ENCODE data around the gene RAB40C.
"Not testable (repeated sequence)": the region's sequence is repeated elsewhere in the genome, so short reads cannot be mapped to it uniquely, and the experiment has no call there.

Gene RAB40C

GRCh38 chr16:590815-591200 is 942 bp downstream of the RAB40C start:
- no peak for DNase-seq (ENCODE audit: low read depth)

GRCh38 chr16:591231-591630 is 1.4 kb downstream of the RAB40C start:
- no peak for DNase-seq (ENCODE audit: low read depth)

GRCh38 chr16:591892-592517 is 2.1 kb downstream of the RAB40C start:
- DNase-seq (ENCODE audit: low read depth) = no peak

GRCh38 chr16:592518-593306 is 2.8 kb downstream of the RAB40C start:
- DNase-seq (ENCODE audit: low read depth) = no peak

- no peak for DNase-seq (ENCODE audit: low read depth)
These were observed 3.5 kb downstream of the RAB40C start for GRCh38 chr16:593406-593805.

- DNase-seq (ENCODE audit: low read depth) = no peak
These were observed 3.9 kb downstream of the RAB40C start for GRCh38 chr16:593807-594206.

- no peak for DNase-seq (ENCODE audit: low read depth)
These were observed 5.2 kb downstream of the RAB40C start for GRCh38 chr16:595094-595528.

- DNase-seq (ENCODE audit: low read depth) = no peak
These were observed 6.3 kb downstream of the RAB40C start for GRCh38 chr16:595942-596735.

- no peak for DNase-seq (ENCODE audit: low read depth)
These were observed 6.8 kb downstream of the RAB40C start for GRCh38 chr16:596736-597060.

- not testable (repeated sequence) for DNase-seq (ENCODE audit: low read depth)
These were observed 7.8 kb downstream of the RAB40C start for GRCh38 chr16:597655-598054.

GRCh38 chr16:598823-599739 is 9.2 kb downstream of the RAB40C start:
- DNase-seq (ENCODE audit: low read depth) = no peak

GRCh38 chr16:600781-601180 is 10.9 kb downstream of the RAB40C start:
- no peak for DNase-seq (ENCODE audit: low read depth)

GRCh38 chr16:603933-604332 is 14.1 kb downstream of the RAB40C start:
- DNase-seq (ENCODE audit: low read depth) = no peak

GRCh38 chr16:606656-607307 is 16.9 kb downstream of the RAB40C start:
- DNase-seq (ENCODE audit: low read depth) = no peak

- DNase-seq (ENCODE audit: low read depth) = no peak
These were observed 18.2 kb downstream of the RAB40C start for GRCh38 chr16:608019-608418.

GRCh38 chr16:609316-609715 is 19.4 kb downstream of the RAB40C start:
- DNase-seq (ENCODE audit: low read depth) = no peak

GRCh38 chr16:609984-610383 is 20.1 kb downstream of the RAB40C start:
- no peak for DNase-seq (ENCODE audit: low read depth)

- peak; percentile 36 for DNase-seq (ENCODE audit: low read depth)
These were observed 20.9 kb downstream of the RAB40C start for GRCh38 chr16:610513-611381.

- DNase-seq (ENCODE audit: low read depth) = no peak
These were observed 25.3 kb downstream of the RAB40C start for GRCh38 chr16:615122-615521.
